Measurements from ENCODE around the gene GPR85.
A peak's percentile ranks its signal among the peaks of the same experiment; 100 is the strongest.

Gene GPR85

DNA sequence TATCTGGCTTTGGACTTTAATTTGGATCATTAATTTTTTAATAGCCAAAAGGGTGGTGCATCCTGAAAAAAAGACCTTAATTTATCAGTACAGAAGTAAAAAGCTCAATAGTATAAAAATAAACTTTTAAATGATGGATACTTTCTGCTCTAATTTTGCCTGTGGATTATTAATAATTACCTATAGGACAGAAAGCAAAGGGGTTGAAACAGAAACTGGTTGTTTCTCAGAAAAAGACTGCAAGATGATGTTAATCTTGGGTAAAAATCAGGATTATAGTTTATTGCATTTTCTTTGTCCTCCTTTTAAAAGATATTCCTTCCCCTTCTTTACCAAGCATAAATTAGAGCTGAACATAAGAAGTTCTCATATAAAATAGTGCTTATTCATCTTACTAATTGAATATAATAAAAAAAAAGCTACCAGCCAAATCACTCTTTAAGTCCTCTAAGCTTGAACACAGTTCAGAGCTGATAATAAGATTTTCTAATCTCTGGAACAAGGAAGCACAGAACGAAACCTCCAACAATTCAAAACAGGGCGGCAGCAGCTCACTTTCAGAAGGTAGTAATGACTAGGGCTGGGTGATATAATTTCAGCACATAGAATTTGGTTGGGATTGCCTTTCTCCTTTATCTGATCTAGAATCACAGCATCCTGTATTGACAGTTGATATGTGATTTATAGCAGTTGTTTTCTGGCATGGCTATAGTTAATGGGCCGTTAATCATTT is 8.1 kb upstream of the GPR85 start:
- TF ChIP-seq, protein P1, sequence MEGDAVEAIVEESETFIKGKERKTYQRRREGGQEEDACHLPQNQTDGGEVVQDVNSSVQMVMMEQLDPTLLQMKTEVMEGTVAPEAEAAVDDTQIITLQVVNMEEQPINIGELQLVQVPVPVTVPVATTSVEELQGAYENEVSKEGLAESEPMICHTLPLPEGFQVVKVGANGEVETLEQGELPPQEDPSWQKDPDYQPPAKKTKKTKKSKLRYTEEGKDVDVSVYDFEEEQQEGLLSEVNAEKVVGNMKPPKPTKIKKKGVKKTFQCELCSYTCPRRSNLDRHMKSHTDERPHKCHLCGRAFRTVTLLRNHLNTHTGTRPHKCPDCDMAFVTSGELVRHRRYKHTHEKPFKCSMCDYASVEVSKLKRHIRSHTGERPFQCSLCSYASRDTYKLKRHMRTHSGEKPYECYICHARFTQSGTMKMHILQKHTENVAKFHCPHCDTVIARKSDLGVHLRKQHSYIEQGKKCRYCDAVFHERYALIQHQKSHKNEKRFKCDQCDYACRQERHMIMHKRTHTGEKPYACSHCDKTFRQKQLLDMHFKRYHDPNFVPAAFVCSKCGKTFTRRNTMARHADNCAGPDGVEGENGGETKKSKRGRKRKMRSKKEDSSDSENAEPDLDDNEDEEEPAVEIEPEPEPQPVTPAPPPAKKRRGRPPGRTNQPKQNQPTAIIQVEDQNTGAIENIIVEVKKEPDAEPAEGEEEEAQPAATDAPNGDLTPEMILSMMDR (IDR thresholded peaks at IDR 0.05; ENCODE audit: insufficient read depth, low read depth, low read length, missing control alignments): no peak
- DNase-seq (ENCODE audit: low read depth): no peak
- H3K4me3 ChIP-seq (ENCODE audit: low read length): no peak overlapping the region

GRCh38 chr7:113093561-113093960 is 6.9 kb upstream of the GPR85 start:
- TF ChIP-seq, protein P1 (IDR thresholded peaks at IDR 0.05; ENCODE audit: insufficient read depth, low read depth, low read length, missing control alignments): no peak
- no peak overlapping the region for H3K4me3 ChIP-seq (ENCODE audit: low read length)

DNA sequence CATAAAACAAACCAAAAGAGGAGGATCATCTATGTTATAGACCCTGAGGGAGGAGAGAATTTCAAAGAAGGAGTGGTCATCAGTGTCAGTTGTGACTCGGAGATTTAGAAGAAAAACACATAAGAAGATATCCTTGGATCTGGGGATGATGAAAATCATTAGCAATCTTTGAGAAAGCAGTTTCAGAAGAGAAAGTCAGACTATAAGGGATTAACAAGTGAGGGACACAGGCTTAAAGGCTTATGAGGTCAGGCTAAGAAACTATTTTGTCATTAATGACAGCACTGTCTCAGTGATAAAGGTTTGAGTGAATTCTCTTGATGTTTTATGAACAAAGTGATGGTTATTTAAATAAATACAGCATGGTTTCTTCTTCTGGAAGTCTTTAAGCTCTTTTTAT is 6.1 kb upstream of the GPR85 start:
- DNase-seq (ENCODE audit: low read depth): no peak
- H3K4me3 ChIP-seq (ENCODE audit: low read length): no peak overlapping the region
- TF ChIP-seq, protein P1 (IDR thresholded peaks at IDR 0.05; ENCODE audit: insufficient read depth, low read depth, low read length, missing control alignments): no peak

More at GRCh38 chr7:113093561-113093960, 6.9 kb upstream of the GPR85 start:
- no peak for DNase-seq (ENCODE audit: low read depth)

DNA sequence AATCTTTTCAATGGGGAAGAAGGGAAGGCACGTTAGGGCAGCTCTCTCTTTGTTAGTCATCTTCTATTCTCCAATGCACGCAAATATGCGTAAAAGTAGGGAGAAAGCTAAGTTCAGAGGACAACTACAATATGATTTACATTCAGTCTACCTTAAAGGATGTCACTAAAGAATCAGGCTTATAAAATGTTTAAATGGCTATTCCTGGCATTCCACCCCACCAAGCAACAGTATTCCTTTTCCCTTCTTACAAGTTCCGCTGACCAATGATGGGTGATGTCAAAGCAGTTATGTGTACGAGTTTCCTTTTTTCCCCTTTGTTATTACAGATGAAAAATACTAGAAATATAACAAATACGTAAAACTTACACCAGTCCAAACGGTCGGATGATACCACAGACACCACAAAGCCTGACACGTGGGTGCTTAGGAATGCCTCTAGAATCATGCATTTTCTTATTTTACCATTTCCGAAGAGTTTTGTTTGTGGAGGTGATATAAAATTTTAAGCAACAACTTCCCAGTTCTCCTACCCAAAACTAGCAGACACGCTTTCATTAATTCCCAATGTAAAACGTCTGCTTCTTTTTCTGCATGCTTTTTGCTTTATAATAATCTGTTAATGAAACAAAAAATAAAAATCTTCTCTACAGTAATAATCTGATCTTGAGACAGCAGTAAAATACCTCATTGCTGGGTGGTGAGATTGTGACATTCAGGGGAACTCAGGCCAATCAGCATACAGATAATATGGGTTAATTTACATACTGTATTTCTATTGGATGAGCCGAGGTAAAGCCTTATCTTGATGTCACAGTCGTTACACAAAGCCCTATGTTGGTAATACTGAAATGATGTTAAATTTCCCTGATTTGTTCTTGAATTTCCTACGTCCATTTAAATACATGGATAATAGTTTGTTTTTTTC is 708 bp upstream of the GPR85 start:
- peak; percentile 80 for DNase-seq (ENCODE audit: low read depth)
- peak overlapping the region; percentile 60 for H3K4me3 ChIP-seq (ENCODE audit: low read length)

GRCh38 chr7:113085781-113086390 is 741 bp downstream of the GPR85 start:
- DNase-seq (ENCODE audit: low read depth): peak; percentile 19
- peak overlapping the region; percentile 60 for H3K4me3 ChIP-seq (ENCODE audit: low read length)
- TF ChIP-seq, protein P1 (IDR thresholded peaks at IDR 0.05; ENCODE audit: insufficient read depth, low read depth, low read length, missing control alignments): no peak

More for the DNA sequence above, 708 bp upstream of the GPR85 start:
- TF ChIP-seq, protein P1 (IDR thresholded peaks at IDR 0.05; ENCODE audit: insufficient read depth, low read depth, low read length, missing control alignments): no peak

GRCh38 chr7:113084496-113085172 is 2.0 kb downstream of the GPR85 start:
- H3K4me3 ChIP-seq (ENCODE audit: low read length): no peak overlapping the region
- no peak for DNase-seq (ENCODE audit: low read depth)
- TF ChIP-seq, protein P1 (IDR thresholded peaks at IDR 0.05; ENCODE audit: insufficient read depth, low read depth, low read length, missing control alignments): no peak
